PC-9 (cell line): ENCODE data around the gene LRRFIP1.

Experiments used
- EZH2 ChIP-seq: fragments of 200-600 bp; sonication (generic); IDR thresholded peaks from 2 replicates; pipeline ENCODE4 v1.8.0; 2017; ENCODE audit warnings: antibody characterized with exemption, low read depth
- TF ChIP-seq, protein P1 (sequence below): fragments of 200-600 bp; sonication (generic); conservative IDR thresholded peaks from 2 replicates; pipeline ENCODE4 v1.6.1; 2017; ENCODE audit warnings: mixed run types, antibody characterized with exemption, mild to moderate bottlenecking, moderate library complexity

DNA sequence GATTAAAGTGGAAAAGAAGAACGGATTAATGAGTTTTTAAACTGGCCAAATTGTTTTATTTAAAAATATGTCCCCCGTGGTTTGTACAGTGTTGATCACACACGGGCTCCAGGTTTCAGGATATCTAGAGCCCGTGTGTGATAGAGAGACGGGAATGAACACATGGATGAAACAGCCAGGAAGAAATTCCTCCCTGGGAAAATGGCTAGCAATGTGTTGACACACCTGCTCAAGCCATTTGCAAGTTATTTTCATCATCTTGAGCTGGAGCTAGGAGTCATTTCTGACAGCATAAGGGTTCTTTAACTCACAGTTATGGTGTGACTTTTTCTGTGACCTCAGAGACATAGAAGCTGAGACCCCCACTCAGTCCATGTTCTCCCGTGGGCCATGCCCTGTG is 81.6 kb downstream of the LRRFIP1 start:
- TF ChIP-seq, protein P1, sequence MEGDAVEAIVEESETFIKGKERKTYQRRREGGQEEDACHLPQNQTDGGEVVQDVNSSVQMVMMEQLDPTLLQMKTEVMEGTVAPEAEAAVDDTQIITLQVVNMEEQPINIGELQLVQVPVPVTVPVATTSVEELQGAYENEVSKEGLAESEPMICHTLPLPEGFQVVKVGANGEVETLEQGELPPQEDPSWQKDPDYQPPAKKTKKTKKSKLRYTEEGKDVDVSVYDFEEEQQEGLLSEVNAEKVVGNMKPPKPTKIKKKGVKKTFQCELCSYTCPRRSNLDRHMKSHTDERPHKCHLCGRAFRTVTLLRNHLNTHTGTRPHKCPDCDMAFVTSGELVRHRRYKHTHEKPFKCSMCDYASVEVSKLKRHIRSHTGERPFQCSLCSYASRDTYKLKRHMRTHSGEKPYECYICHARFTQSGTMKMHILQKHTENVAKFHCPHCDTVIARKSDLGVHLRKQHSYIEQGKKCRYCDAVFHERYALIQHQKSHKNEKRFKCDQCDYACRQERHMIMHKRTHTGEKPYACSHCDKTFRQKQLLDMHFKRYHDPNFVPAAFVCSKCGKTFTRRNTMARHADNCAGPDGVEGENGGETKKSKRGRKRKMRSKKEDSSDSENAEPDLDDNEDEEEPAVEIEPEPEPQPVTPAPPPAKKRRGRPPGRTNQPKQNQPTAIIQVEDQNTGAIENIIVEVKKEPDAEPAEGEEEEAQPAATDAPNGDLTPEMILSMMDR = no peak
- TF ChIP-seq EZH2 = no peak
